Raji (cell line): ENCODE measurements around the gene EFTUD2.

Source experiments
- POLR2A ChIP-seq: IDR thresholded peaks from 2 replicates; pipeline ENCODE4 v1.6.1; 2011; ENCODE audit warnings: low read depth, low read length, control low read depth; ENCODE audit not compliant: insufficient read depth

Gene EFTUD2

GRCh38 chr17:44906763-44907728 is 7.8 kb upstream of the EFTUD2 start:
- TF ChIP-seq POLR2A, result no peak

DNA sequence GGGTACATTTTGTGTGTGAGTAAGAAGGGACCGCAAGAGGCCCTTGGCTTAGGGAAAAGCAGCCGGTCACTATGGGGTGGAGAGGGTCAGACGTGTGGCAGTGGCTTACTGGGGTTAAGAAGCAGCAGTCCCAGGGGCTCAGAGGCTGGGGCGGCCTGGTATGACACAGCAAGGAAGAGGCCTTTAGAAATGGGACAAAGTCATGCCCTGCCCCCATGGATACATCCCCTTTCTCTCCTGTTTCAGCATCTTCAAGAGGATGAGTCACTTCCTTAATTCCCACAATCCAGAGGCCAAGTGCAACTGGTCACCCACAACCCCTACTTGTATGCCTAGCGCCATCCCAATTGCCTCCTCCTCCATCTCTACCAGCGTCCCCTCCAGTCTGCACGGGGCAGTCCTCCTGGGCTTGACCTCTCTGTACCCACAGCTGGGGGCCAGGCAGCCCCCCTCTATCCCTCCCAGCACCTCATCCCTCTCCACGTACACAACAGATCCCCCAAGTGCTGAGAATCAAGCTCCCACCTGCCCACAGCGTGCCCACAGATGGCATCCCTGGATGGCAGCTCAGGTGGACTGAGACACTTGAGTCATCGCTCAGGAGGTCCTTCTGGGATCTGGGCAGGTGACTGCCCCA is 6.9 kb upstream of the EFTUD2 start:
- no peak for TF ChIP-seq POLR2A

DNA sequence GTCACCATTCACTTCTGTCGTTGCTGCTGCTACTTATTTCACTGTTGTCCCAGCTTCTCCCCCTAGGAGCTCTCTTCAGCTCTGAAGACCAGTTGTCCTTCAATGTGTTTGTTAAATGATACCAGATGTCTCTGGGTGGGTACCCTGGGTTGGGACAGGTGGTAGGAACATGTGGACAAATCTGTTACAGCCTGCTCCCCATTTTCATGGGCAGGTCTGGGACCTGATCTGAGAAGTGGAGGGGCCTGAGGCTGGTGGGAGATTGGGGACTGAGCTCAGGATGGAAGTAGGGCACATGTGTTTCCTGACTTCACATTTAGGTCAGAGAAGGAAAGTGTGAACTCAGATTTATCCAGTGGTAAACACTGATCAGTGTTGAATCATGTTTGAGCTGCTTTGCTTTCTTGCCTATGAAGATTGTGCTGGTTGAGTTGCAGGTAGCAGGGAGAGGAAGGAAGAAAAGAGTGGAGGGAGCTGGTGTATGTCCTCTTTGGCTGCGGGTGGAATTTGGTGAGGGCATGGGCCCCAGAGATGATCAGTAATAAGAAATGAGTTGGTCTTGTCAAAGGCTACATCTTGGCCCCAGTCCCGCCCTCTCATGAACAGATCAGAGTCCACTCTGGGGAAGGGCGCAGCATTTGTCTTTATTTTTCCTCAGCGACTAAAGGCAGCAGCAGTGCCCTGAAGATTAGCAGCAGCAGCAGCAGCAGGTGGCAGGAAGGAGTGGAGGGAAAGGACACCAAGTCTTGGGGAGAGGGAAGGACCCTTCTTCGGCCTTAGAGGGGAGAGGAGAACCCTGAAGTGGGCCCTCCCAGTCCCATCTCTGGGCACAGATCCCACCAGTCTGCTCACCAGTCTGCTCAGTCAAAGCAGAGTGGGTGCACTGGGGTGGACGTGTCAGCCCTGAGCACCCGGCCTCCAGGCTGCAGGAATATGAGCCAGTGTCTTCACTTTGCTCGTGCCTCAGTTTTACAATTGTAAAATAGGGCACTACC is 6.1 kb upstream of the EFTUD2 start:
- no peak for TF ChIP-seq POLR2A

DNA sequence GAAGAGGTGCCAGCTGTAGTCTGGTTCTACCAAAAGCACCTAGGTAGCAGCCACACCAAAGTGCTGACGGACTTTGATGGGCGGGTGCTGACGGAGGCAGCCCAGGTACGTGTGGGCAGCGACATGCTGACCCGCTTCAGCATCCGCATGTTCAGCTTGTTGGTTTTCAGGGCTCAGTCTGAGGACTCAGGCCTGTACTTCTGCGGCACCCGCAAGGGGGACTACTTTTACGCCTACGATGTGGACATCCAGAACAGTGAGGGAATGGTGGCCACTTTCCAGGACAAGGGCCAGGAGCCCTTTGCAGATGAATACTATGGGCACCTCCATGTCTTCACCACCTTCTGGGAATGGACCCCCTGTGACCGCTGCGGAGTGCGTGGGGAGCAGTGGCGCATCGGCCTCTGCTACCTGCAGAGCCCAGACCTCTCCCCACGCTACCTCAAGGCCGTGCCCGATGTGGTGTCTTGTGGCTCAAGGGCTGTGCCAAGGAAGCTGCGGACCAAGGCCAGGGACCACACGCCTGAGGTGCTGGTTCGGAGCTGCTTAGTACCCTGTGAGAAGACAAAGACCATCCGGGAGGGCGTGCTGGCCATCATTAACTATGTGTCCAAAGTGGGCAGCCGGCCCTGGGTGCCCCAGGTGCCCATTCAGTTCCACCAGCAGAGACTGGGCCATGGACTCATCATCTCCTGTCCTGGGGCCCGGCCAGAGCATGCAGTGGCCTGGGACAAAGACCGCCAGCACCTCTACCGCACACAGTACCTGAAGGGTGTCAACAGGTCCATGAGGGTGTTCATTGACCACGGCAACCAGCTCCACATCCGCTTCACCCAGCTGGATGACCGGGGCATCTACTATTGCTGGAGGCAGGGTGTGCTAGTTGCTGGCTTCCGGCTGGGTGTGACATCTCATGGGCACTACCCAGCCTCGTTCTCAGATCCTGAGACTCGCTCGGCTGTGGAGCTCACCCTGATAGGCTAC is 5.0 kb upstream of the EFTUD2 start:
- no peak for TF ChIP-seq POLR2A

DNA sequence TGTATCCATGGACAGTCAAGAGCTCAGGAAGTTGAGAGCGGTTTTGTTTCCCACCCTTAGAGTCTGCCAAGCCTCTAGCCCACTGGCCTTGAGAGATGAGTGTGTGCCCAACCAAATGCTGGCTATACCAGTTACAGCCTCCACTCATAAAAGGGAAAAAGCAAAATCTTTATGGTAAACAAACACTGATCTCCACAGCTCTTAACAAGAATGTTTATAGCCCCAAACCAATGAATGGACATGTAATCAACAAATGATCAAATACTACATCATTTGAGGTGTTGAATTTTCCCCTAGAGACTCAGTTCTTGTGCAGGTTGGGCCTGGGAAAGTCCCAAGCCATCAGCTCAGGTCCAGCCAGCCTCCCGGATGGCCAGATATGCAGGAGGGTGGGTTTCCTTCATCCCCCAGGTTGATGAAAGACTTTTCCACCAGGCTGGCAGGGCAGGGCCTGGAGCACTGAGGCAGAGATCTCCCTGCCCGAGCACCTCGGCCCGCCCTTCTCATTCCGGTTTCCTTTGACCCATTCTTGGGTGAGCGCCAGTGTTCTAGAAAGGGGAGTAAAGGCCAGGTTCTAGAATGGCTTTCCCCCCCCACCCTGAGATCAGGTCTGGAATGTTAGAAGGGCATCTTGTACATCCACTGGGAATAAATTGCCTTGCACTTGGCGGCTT is 3.9 kb upstream of the EFTUD2 start:
- TF ChIP-seq POLR2A, result no peak

- TF ChIP-seq POLR2A, result no peak
These were observed 3.0 kb upstream of the EFTUD2 start for GRCh38 chr17:44902135-44902760.

DNA sequence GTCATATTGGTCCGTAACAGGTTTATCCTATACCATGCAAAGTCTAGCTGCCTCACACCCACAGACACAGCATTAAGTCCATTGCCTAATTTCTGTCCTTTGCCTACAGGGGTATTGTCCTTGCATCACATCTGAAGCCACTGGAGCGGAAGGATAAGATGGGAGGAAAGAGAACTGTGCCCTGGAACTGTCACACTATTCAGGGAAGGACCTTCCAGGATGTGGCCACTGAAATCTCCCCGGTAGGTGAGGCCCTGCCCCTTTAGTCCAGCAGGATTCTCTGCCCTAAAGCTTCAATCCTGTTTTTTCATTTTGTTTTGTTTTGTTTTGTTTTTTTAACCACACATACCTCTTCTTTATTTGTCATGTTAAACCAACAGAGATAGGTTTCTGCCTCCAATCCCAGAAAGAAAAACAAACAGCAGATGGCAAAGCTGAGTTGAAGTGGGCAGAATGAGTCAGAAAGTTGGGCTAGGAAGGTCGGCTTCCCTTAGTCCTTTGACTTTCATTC is 2.2 kb upstream of the EFTUD2 start:
- no peak for TF ChIP-seq POLR2A

DNA sequence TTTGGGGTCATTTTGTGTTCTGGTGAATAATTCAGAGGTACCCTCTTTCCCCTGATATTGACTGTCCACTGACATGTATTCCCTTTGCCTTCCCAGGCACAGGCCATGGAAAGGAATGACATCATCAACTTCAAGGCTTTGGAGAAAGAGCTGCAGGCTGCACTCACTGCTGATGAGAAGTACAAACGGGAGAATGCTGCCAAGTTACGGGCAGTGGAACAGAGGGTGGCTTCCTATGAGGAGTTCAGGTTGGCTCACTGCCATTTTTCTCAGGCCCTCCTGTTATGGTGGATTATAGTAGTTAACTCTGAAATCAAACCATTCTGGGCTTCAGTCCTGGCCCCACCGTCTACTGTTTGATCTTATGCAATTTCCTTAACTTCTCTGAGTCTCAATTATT is 1.6 kb upstream of the EFTUD2 start:
- no peak for TF ChIP-seq POLR2A

DNA sequence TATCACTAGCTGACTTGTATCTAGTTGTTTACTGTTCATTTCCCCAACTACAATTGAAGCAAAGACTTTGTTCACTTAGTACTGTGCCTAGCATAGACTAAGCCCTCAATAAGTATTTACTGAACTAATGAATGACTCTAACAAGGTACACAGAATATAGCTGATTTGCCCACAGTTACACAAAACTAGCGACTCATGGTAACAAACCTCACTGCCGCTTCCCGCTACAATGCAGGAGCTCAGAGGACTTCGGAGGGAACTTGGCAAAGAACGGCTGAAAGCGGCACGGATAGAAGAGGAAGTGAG is 524 bp downstream of the EFTUD2 start:
- TF ChIP-seq POLR2A, result no peak

DNA sequence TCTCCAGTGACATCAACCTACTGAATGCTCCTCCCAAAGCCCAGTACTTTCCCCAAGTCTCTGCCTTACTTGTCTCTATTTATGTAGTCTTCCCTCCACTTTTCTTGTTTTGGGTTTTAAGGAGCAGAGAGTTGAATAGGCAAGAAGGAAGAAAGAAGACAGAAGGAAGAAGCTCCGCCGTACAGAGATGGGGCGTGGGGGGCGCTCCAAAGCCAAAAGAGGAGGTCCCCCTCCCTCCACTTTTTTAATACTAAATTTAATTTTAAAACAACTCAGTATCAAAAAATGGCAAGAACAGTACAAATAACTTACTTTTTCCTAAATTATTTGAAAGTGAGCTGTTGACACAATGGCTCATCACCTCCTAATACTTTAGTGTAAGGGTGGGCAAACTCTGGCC is 4.6 kb downstream of the EFTUD2 start:
- TF ChIP-seq POLR2A, result no peak

DNA sequence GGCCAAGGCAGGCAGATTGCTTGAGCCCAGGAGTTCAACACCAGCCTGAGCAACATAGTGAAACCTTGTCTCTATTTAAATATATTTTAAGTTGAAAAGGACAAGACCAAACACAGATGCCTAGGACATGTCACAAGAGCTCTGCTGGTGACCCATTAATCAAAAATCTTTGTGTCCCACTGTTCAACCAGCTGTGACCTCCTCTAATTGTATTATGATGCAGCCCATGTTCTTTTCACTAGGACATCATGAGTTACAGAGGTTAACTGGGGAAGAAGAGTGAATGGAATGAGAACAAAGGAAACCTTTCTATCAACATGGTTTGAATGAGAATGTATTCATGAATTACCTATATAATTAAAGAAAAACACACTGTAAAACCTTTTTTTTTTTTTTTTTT is 7.0 kb downstream of the EFTUD2 start:
- TF ChIP-seq POLR2A, result no peak

GRCh38 chr17:44889003-44889402 is 10.2 kb downstream of the EFTUD2 start:
- TF ChIP-seq POLR2A, result no peak
